ENCODE results near the gene PSMG4. TPM values are rescaled to one million over a fixed set of nuclear protein-coding genes. Genes with fewer than 3 reads are reported as not detected.
A peak's percentile ranks its signal among the peaks of the same experiment; 100 is the strongest.

PSMG4 gene
- total and polyA plus RNA-seq, 2 of the 8 experiments (the other 6 are each of a cell fraction or from before 2014, with no cell fraction given), result 40.6 to 113 TPM

DNA sequence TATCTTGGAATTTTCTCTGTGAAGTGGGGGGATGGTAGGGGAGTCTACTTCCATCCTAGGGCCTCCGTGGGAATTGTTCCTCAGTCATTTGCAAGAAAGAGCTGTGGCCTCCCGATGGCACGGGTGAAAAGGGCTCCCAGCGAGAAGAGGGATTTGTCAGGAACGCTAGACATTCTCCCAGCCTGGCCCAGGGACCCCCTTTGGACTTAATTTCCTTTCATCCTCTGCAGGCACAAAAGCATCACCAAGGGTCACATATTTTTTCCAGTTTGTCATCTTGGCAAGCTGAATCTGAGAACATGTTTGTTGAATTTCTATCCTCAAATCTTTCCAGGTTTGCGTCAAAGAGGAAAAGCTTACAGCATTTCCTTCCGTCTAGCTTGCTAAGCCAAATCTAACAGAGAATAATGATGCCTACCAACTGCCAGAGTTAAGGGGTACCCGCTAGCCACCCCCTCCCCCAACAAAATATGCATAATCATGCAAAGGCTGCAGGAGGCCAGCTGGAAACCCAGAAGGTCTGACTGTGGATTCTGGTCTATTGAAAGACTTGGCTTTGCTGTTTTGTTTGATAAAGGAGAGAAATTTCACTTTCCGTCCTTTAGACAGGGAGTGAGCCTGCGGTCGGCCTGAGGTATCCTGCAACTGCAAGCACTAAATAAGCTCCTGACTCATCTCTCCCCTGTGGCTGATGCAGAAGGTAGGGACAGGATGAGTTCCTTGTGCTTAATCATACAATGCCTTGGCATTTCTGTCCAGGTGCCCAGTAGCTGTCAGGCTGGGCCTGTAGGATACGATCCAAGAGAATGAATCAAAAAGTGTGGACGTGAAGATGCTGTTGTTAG lies 23.1 kb downstream of the PSMG4 start:
- H3K23me2 ChIP-seq (ENCODE audit: low read depth, low read length), result no peaks in the 10 kb centered on the region
- H2AFZ ChIP-seq (ENCODE audit: low read length), result no peak overlapping the region
- no peaks in the 10 kb centered on the region for H3K79me2 ChIP-seq (ENCODE audit: control insufficient read depth in 1 of 2, insufficient read depth in 2 of 2, low read length in 2 of 2)
- H3K36me3 ChIP-seq (ENCODE audit: control insufficient read depth in 2 of 4, insufficient read depth in 4 of 4, low read length in 3 of 4), result peaks cover 0 to 6% (median 2%) of the 10 kb centered on the region in 4 experiments; a peak in 2 of 8 replicates
- H4K91ac ChIP-seq (replicated peaks; ENCODE audit: insufficient read length, low read length), result no peak overlapping the region
- no peak overlapping the region for H2BK12ac ChIP-seq (ENCODE audit: low read depth, low read length)
- no peak overlapping the region for H2BK20ac ChIP-seq (ENCODE audit: low read length)
- TF ChIP-seq FOSL1 (IDR thresholded peaks at IDR 0.05; ENCODE audit: insufficient read depth, low read depth, low read length) (no peak), BRCA1 (IDR thresholded peaks at IDR 0.05; ENCODE audit: low read depth, low read length) (no peak), CHD2 (IDR thresholded peaks at IDR 0.05; ENCODE audit: low read length) (no peak), POLR2AphosphoS5 (IDR thresholded peaks at IDR 0.05; ENCODE audit: low read depth, low read length) (no peak), KDM5A (IDR thresholded peaks at IDR 0.05; ENCODE audit: low read length) (no peak), RFX5 (IDR thresholded peaks at IDR 0.05; ENCODE audit: borderline replicate concordance, low read depth, low read length) (no peak), CREB1 (IDR thresholded peaks at IDR 0.05) (no peak), EGR1 (IDR thresholded peaks at IDR 0.05; ENCODE audit: borderline replicate concordance, low read depth, low read length) (no peak), EZH2 (IDR thresholded peaks at IDR 0.05; ENCODE audit: low read depth, low read length, severe bottlenecking) (no peak)
- TF ChIP-seq, protein P1, sequence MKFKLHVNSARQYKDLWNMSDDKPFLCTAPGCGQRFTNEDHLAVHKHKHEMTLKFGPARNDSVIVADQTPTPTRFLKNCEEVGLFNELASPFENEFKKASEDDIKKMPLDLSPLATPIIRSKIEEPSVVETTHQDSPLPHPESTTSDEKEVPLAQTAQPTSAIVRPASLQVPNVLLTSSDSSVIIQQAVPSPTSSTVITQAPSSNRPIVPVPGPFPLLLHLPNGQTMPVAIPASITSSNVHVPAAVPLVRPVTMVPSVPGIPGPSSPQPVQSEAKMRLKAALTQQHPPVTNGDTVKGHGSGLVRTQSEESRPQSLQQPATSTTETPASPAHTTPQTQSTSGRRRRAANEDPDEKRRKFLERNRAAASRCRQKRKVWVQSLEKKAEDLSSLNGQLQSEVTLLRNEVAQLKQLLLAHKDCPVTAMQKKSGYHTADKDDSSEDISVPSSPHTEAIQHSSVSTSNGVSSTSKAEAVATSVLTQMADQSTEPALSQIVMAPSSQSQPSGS (IDR thresholded peaks at IDR 0.05; ENCODE audit: low read length), result no peak
- H3K14ac ChIP-seq (ENCODE audit: insufficient read length), result no peak overlapping the region
- no peaks in the 10 kb centered on the region for H3K9me3 ChIP-seq (ENCODE audit: insufficient read depth in 2 of 2, low read depth in 1 of 2, low read length in 1 of 2)
- peak overlapping the region; percentile 34 to 50; a peak in 3 of 4 replicates for H3K4me2 ChIP-seq (ENCODE audit: insufficient read depth in 1 of 2, low read depth in 2 of 2, low read length in 2 of 2)
- no peak overlapping the region for H3K56ac ChIP-seq (replicated peaks; ENCODE audit: insufficient read length, low read depth, low read length)
- no peak overlapping the region for H2BK120ac ChIP-seq (replicated peaks; ENCODE audit: low read depth, low read length)
- no peak overlapping the region for H2AK5ac ChIP-seq (ENCODE audit: low read depth, low read length)
- H4K5ac ChIP-seq (ENCODE audit: insufficient read length, low read depth, low read length), result no peak overlapping the region
- no peak overlapping the region for H3K23ac ChIP-seq (ENCODE audit: insufficient read length)
- peak overlapping the region in 1 of 4 experiments; percentile 12; a peak in 3 of 8 replicates for H3K4me3 ChIP-seq (ENCODE audit: extremely low read depth in 1 of 4, insufficient read depth in 2 of 4, low read depth in 3 of 4, low read length in 4 of 4)
- H3K79me1 ChIP-seq (ENCODE audit: low read depth, low read length), result no peaks in the 10 kb centered on the region
- no peak for FAIRE-seq
- no peaks in the 10 kb centered on the region for H3K27me3 ChIP-seq (replicated peaks in 1 of 4; ENCODE audit: control insufficient read depth in 3 of 4, extremely low read depth in 1 of 4, insufficient read depth in 3 of 4, low read length in 3 of 4)
- POLR2A ChIA-PET (ENCODE audit: partially characterized antibody), result interaction anchor here (0.9 kb wide), 1 partner anchor 16 kb away, joined by 3 read pairs; no protein-coding TSS in a partner anchor
- WGBS, 2 experiments (ENCODE audit: extremely low coverage in 1 of 2, insufficient coverage in 1 of 2, insufficient read length in 1 of 2, insufficient replicate concordance in 2 of 2, low coverage in 1 of 2, low lambda C conversion rate in 2 of 2, missing lambda C conversion rate in 1 of 2), result 48% methylated on average over 13 of the region's 13 CpGs; no CpG with 5 or more reads in 1 of the 2 experiments
- H3K27ac ChIP-seq (ENCODE audit: low read depth, low read length), result no peak overlapping the region
- peak in 1 of 2 experiments; percentile 21 for DNase-seq (ENCODE audit: low read depth in 1 of 2, low spot score in 2 of 2)
- CTCF ChIA-PET (ENCODE audit: partially characterized antibody), result interaction anchor here (0.6 to 4.7 kb wide), 31 partner anchors 9 to 464 kb away, joined by 3 to 58 read pairs (median 4); no protein-coding TSS in a partner anchor
- H4K20me1 ChIP-seq (replicated peaks in 1 of 2; ENCODE audit: control insufficient read depth in 1 of 2, insufficient read depth in 2 of 2, low read length in 2 of 2), result peaks cover 1 to 2% of the 10 kb centered on the region in 2 experiments
- no peak overlapping the region for H3K4ac ChIP-seq (replicated peaks; ENCODE audit: insufficient read length, low read depth, low read length)
- no peak overlapping the region for H3K9ac ChIP-seq (replicated peaks in 1 of 4; ENCODE audit: extremely low read depth in 1 of 4, low read depth in 3 of 4, low read length in 3 of 4)
- no peak overlapping the region for H2BK15ac ChIP-seq (ENCODE audit: low read length)
- peak overlapping the region; percentile 18 for H2BK5ac ChIP-seq (ENCODE audit: low read depth, low read length)
- no peak overlapping the region for H4K8ac ChIP-seq (ENCODE audit: extremely low read depth, insufficient read depth, low read length)
- H3K18ac ChIP-seq (ENCODE audit: extremely low read depth, low read length), result no peak overlapping the region
- H3K4me1 ChIP-seq (replicated peaks in 1 of 4; ENCODE audit: control insufficient read depth in 3 of 4, insufficient read depth in 4 of 4, low read length in 3 of 4), result peaks cover 11 to 15% (median 15%) of the 10 kb centered on the region in 4 experiments

Data from H1 (cell line).